Lower leg skin (tissue), 4 donors: Measurements from ENCODE around the gene FCN3. TPM values are rescaled to one million over a fixed set of nuclear protein-coding genes. Genes with fewer than 3 reads are reported as not detected.

Experiments
- DNase-seq, 2 donors: peaks; one replicate each; pipeline ENCODE4 v3.0.0-alpha.2; 2019; ENCODE audit warnings: low spot score in 2 of 2
- H3K4me3 ChIP-seq: fragments of 200-600 bp; sonication (generic); 2 replicates; pipeline ENCODE4 v1.5.1; 2017; ENCODE audit warnings: mild to moderate bottlenecking, low read depth; ENCODE audit not compliant: poor library complexity, severe bottlenecking
- CTCF ChIP-seq, 3 donors: fragments of 450-650 bp; IDR thresholded peaks; one replicate each; pipeline ENCODE4 v1.5.1; 2016; ENCODE audit warnings: antibody characterized with exemption in 3 of 3, mild to moderate bottlenecking in 3 of 3, moderate library complexity in 2 of 3
- POLR2A ChIP-seq, 2 donors: fragments of 450-650 bp; IDR thresholded peaks; one replicate each; pipeline ENCODE4 v1.6.1; 2016 to 2017; ENCODE audit warnings: antibody characterized with exemption in 2 of 2, mild to moderate bottlenecking in 1 of 2, moderate library complexity in 1 of 2
- WGBS, 2 donors: methylation state at CpG; one replicate each; pipeline ENCODE4 v1.1.5; 2018; 5-methylcytosine and 5-hydroxymethylcytosine counted together
- intact Hi-C: fragments of 100-400 bp; cut with DNase I; formaldehyde crosslinking; loops from one replicate; pipeline ENCODE4 v1.15.0; 2023; ENCODE audit warnings: low total_unique reads
- total RNA-seq, 4 donors: library from RNA; depleted of rRNA; stranded (reverse); fragments of >200 nt; gene quantifications; one replicate each; pipeline ENCODE4 v1.1.0, GENCODE V29; 2016

The FCN3 gene
- total RNA-seq, 4 donors from 2014 or later, result 1.0 to 6.5 (median 1.7) TPM; not detected in 1

- 52 to 67% methylated on average over 9 of the region's 9 CpGs for WGBS, 2 donors
- peak in 1 of 2 donors; percentile 83 for DNase-seq
- intact Hi-C loops, result no loop called here
- no peak overlapping the region for H3K4me3 ChIP-seq
- TF ChIP-seq POLR2A (IDR thresholded peaks at IDR 0.05), result no peak
- TF ChIP-seq CTCF (IDR thresholded peaks at IDR 0.05), result no peak
These were observed 14.8 kb downstream of the FCN3 start for GRCh38 chr1:27359822-27360158.

- WGBS, 2 donors, result 90 to 92% methylated on average over 5 of the region's 5 CpGs
- intact Hi-C loops, result no loop called here
- TF ChIP-seq CTCF (IDR thresholded peaks at IDR 0.05) (no peak), POLR2A (IDR thresholded peaks at IDR 0.05) (no peak)
- no peak for DNase-seq
- H3K4me3 ChIP-seq, result no peak overlapping the region
These were observed 15.7 kb downstream of the FCN3 start for GRCh38 chr1:27358928-27359313.

- no peak for TF ChIP-seq CTCF (IDR thresholded peaks at IDR 0.05)
- no peak for TF ChIP-seq POLR2A (IDR thresholded peaks at IDR 0.05)
- peak in 1 of 2 donors; percentile 82 for DNase-seq
- H3K4me3 ChIP-seq, result no peak overlapping the region
- WGBS, 2 donors, result 86 to 95% methylated on average over 19 to 21 of the region's 21 CpGs
- intact Hi-C loops, result no loop called here
These were observed 16.3 kb downstream of the FCN3 start for GRCh38 chr1:27358038-27358927.

- intact Hi-C loops, result no loop called here
- 27 to 43% methylated on average over 19 to 38 of the region's 40 CpGs for whole genome bisulfite sequencing, 2 donors
- no peak overlapping the region for H3K4me3 ChIP-seq
These were observed 17.2 kb downstream of the FCN3 start for GRCh38 chr1:27357281-27358037.

More at GRCh38 chr1:27357281-27358037, 17.2 kb downstream of the FCN3 start:
- peak in 1 of 2 donors; percentile 95 for DNase-seq
- TF ChIP-seq POLR2A (IDR thresholded peaks at IDR 0.05) (no peak), CTCF (IDR thresholded peaks at IDR 0.05) (peak in 2 of 3 donors; percentile 7 to 96)
